Measurements from ENCODE around the gene ITGA2.

- TF ChIP-seq CTCF (IDR thresholded peaks at IDR 0.05; ENCODE audit: insufficient read depth, low read length) (no peak), POLR2AphosphoS5 (IDR thresholded peaks at IDR 0.05; ENCODE audit: low read depth) (no peak), REST (IDR thresholded peaks at IDR 0.05; ENCODE audit: insufficient replicate concordance, low read depth) (no peak), GABPA (IDR thresholded peaks at IDR 0.05; ENCODE audit: low read depth) (no peak)
These were observed 38.8 kb downstream of the ITGA2 start for GRCh38 chr5:53027913-53028312.
